CD14-positive monocyte (primary cell): ENCODE measurements around the gene FLT1. TPM values are rescaled to one million over a fixed set of nuclear protein-coding genes. Genes with fewer than 3 reads are reported as not detected.

Experiments
- DNase-seq, 3 donors: peaks; one replicate each; pipeline ENCODE4 v3.0.0-alpha.2; 2011 to 2022
- H2AFZ ChIP-seq: 2 replicates; pipeline ENCODE4 v1.6.0; 2012; ENCODE audit warnings: mild to moderate bottlenecking, low read depth, low read length, inconsistent platforms; ENCODE audit not compliant: insufficient read depth, poor library complexity, severe bottlenecking
- H3K27ac ChIP-seq, 2 donors: 1 replicate in 1 of 2; 2 replicates in 1 of 2; pipeline ENCODE4 v1.5.1; 2012 to 2013; ENCODE audit warnings: low read length in 2 of 2, control low read depth in 1 of 2, inconsistent platforms in 1 of 2, low read depth in 1 of 2, mild to moderate bottlenecking in 1 of 2
- H3K27me3 ChIP-seq, 2 donors: one replicate each; pipeline versions ENCODE4 v1.6.0 to v1.6.1; 2011 to 2013; ENCODE audit warnings: low read length in 2 of 2; ENCODE audit not compliant: control insufficient read depth in 2 of 2, insufficient read depth in 2 of 2
- H3K36me3 ChIP-seq, 2 donors: replicated peaks in 1 of 2; 1 replicate in 1 of 2; 2 replicates in 1 of 2; pipeline versions ENCODE4 v1.5.1 to v1.6.1; 2012 to 2013; ENCODE audit warnings: low read length in 2 of 2, control low read depth in 1 of 2, inconsistent platforms in 1 of 2, mild to moderate bottlenecking in 1 of 2; ENCODE audit not compliant: insufficient read depth in 2 of 2, control insufficient read depth in 1 of 2
- H3K4me1 ChIP-seq, 2 donors: 1 replicate in 1 of 2; 2 replicates in 1 of 2; pipeline versions ENCODE4 v1.5.1 to v1.6.1; 2012 to 2013; ENCODE audit warnings: low read length in 2 of 2, control low read depth in 1 of 2, inconsistent platforms in 1 of 2, mild to moderate bottlenecking in 1 of 2, moderate library complexity in 1 of 2; ENCODE audit not compliant: insufficient read depth in 2 of 2, control insufficient read depth in 1 of 2
- H3K4me2 ChIP-seq: replicated peaks from 2 replicates; pipeline ENCODE3; 2012; ENCODE audit warnings: low read length, moderate library complexity, mild to moderate bottlenecking; ENCODE audit not compliant: poor library complexity, severe bottlenecking; ENCODE audit errors: extremely low read depth
- H3K4me3 ChIP-seq, 3 experiments: fragments of 200-600 bp in 1 of 3; sonication (generic) in 1 of 3; replicated peaks in 1 of 3; 1 replicate in 2 of 3; 2 replicates in 1 of 3; pipeline ENCODE4 v1.5.1; 2011 to 2013; ENCODE audit warnings: low read length in 3 of 3, mild to moderate bottlenecking in 3 of 3, control low read depth in 2 of 3, low read depth in 2 of 3, inconsistent platforms in 1 of 3, moderate library complexity in 1 of 3
- H3K79me2 ChIP-seq: 2 replicates; pipeline ENCODE4 v1.6.0; 2012; ENCODE audit warnings: mild to moderate bottlenecking, control low read depth, inconsistent platforms, low read length, moderate library complexity; ENCODE audit not compliant: insufficient read depth
- H3K9ac ChIP-seq: 2 replicates; pipeline ENCODE4 v1.6.0; 2017; ENCODE audit warnings: low read length, mild to moderate bottlenecking; ENCODE audit not compliant: insufficient read depth, poor library complexity, severe bottlenecking
- H3K9me3 ChIP-seq, 2 donors: replicated peaks in 1 of 2; 1 replicate in 1 of 2; 2 replicates in 1 of 2; pipeline versions ENCODE4 v1.5.1 to v1.6.1; 2012 to 2013; ENCODE audit warnings: low read length in 2 of 2, control low read depth in 1 of 2; ENCODE audit not compliant: control insufficient read depth in 1 of 2, insufficient read depth in 1 of 2
- H4K20me1 ChIP-seq: 2 replicates; pipeline ENCODE4 v1.6.0; 2012; ENCODE audit warnings: mild to moderate bottlenecking, low read length, control low read depth, moderate library complexity; ENCODE audit not compliant: insufficient read depth
- H3K27ac Mint-ChIP-seq, 7 donors: one replicate each; pipeline ENCODE4 v1.8.0; 2020; ENCODE audit warnings: mild to moderate bottlenecking in 7 of 7, mixed read lengths in 7 of 7, moderate library complexity in 6 of 7, inconsistent platforms in 2 of 7
- H3K27me3 Mint-ChIP-seq, 3 donors: one replicate each; pipeline ENCODE4 v1.8.0; 2021 to 2022; ENCODE audit warnings: low read depth in 3 of 3, mild to moderate bottlenecking in 3 of 3, mixed read lengths in 3 of 3, moderate library complexity in 3 of 3, inconsistent platforms in 1 of 3
- H3K36me3 Mint-ChIP-seq, 2 donors: one replicate each; pipeline ENCODE4 v1.8.0; 2020; ENCODE audit warnings: mixed read lengths in 2 of 2, inconsistent platforms in 1 of 2, mild to moderate bottlenecking in 1 of 2
- H3K4me1 Mint-ChIP-seq: one replicate; pipeline ENCODE4 v1.8.0; 2020; ENCODE audit warnings: mild to moderate bottlenecking, mixed read lengths
- H3K4me3 Mint-ChIP-seq, 2 donors: one replicate each; pipeline ENCODE4 v1.8.0; 2020; ENCODE audit warnings: mild to moderate bottlenecking in 2 of 2, mixed read lengths in 2 of 2, moderate library complexity in 1 of 2
- H3K9me3 Mint-ChIP-seq, 7 donors: one replicate each; pipeline ENCODE4 v1.8.0; 2020 to 2022; ENCODE audit warnings: mixed read lengths in 7 of 7, mild to moderate bottlenecking in 6 of 7, moderate library complexity in 6 of 7, inconsistent platforms in 2 of 7
- WGBS: methylation state at CpG from one replicate; pipeline ENCODE4 v1.1.5; 2013; ENCODE audit warnings: missing lambda C conversion rate; ENCODE audit not compliant: insufficient coverage; 5-methylcytosine and 5-hydroxymethylcytosine counted together
- intact Hi-C, 2 donors: fragments of 100-400 bp; cut with micrococcal nuclease; formaldehyde crosslinking; loops; one replicate each; pipeline versions ENCODE4 v1.15.0 to v1.15.1; 2023
- polyA plus RNA-seq, 3 donors: library from polyadenylated mRNA; depleted of rRNA in 1 of 3; unstranded in 2 of 3; stranded (reverse) in 1 of 3; fragments of 300-500 nt in 2 of 3; fragments of >200 nt in 1 of 3; fragmentation: Illumina TruSeq in 2 of 3; gene quantifications; 1 replicate in 2 of 3; 2 replicates in 1 of 3; pipeline ENCODE4 v1.2.3, GENCODE V29; 2012 to 2021
- TF ChIP-seq, protein P1 (sequence below): fragments of 200-600 bp; IDR thresholded peaks from one replicate; pipeline ENCODE4 v1.8.0; 2022; ENCODE audit warnings: antibody characterized with exemption, mild to moderate bottlenecking

Gene FLT1
- polyA plus RNA-seq, 3 donors = 0.28 TPM; not detected in 2

DNA sequence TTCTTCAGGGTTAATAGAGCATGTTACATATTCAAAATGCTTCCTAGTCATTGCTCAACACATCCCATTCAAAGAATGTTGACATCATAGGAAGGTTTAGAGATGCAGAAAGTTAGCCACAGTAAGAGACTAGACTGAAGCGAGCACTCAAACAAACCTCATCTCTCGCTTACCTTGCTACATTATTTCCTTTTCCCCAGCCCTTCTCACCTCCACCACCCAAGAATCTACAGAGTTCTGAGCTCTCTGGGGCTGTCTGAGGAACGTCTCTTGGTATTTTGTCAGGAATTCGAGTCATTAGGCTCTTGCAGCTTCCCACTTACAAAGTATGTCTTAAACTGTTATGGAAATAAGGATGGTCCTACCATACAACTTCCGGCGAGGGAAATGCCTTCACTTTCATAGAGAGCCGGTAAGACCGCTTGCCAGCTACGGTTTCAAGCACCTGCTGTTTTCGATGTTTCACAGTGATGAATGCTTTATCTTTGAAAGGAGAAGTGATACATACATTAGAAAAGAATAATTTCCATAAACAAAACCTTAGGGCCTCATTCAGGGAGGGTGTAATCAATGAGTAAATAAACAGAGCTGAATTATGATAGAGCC lies 65.1 kb downstream of the FLT1 start:
- peak overlapping the region in 2 of 7 donors; percentile 25 to 42 for H3K27ac Mint-ChIP-seq
- Histone ChIP-seq H3K27ac (no peak overlapping the region), H4K20me1 (no peaks in the 10 kb centered on the region), H3K4me3 (no peak overlapping the region), H3K4me2 (no peak overlapping the region), H3K79me2 (no peaks in the 10 kb centered on the region), H2AFZ (no peak overlapping the region), H3K9ac (no peak overlapping the region), H3K27me3 (peaks cover 9 to 13% of the 10 kb centered on the region in 2 donors), H3K9me3 (no peaks in the 10 kb centered on the region), H3K4me1 (peaks cover 7 to 17% of the 10 kb centered on the region in 2 donors), H3K36me3 (no peaks in the 10 kb centered on the region)
- no peaks in the 10 kb centered on the region for H3K36me3 Mint-ChIP-seq
- DNase-seq = peak in 2 of 3 donors; percentile 16 to 32
- peak overlapping the region in 1 of 2 donors; percentile 50 for H3K4me3 Mint-ChIP-seq
- TF ChIP-seq, protein P1, sequence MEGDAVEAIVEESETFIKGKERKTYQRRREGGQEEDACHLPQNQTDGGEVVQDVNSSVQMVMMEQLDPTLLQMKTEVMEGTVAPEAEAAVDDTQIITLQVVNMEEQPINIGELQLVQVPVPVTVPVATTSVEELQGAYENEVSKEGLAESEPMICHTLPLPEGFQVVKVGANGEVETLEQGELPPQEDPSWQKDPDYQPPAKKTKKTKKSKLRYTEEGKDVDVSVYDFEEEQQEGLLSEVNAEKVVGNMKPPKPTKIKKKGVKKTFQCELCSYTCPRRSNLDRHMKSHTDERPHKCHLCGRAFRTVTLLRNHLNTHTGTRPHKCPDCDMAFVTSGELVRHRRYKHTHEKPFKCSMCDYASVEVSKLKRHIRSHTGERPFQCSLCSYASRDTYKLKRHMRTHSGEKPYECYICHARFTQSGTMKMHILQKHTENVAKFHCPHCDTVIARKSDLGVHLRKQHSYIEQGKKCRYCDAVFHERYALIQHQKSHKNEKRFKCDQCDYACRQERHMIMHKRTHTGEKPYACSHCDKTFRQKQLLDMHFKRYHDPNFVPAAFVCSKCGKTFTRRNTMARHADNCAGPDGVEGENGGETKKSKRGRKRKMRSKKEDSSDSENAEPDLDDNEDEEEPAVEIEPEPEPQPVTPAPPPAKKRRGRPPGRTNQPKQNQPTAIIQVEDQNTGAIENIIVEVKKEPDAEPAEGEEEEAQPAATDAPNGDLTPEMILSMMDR = no peak
- intact Hi-C loops = no loop called here
- H3K9me3 Mint-ChIP-seq = peaks cover 0 to 2% (median 0%) of the 10 kb centered on the region in 7 donors
- no CpG with 5 or more reads among the region's 10 CpGs for WGBS
- peaks cover 5 to 12% (median 11%) of the 10 kb centered on the region in 3 donors for H3K27me3 Mint-ChIP-seq
- H3K4me1 Mint-ChIP-seq = peaks cover 15% of the 10 kb centered on the region

GRCh38 chr13:28429096-28429495 lies 65.8 kb downstream of the FLT1 start:
- no peak for DNase-seq
- TF ChIP-seq, protein P1 = no peak
- Histone ChIP-seq H2AFZ (no peak overlapping the region), H3K4me1 (peaks cover 7 to 17% of the 10 kb centered on the region in 2 donors), H4K20me1 (no peaks in the 10 kb centered on the region), H3K27ac (no peak overlapping the region), H3K9ac (no peak overlapping the region), H3K9me3 (no peaks in the 10 kb centered on the region), H3K4me3 (no peak overlapping the region), H3K27me3 (peaks cover 9 to 13% of the 10 kb centered on the region in 2 donors), H3K79me2 (no peaks in the 10 kb centered on the region), H3K36me3 (no peaks in the 10 kb centered on the region), H3K4me2 (no peak overlapping the region)
- intact Hi-C loops = no loop called here
- no peaks in the 10 kb centered on the region for H3K36me3 Mint-ChIP-seq
- H3K4me3 Mint-ChIP-seq = no peak overlapping the region
- H3K27ac Mint-ChIP-seq = no peak overlapping the region
- no CpG with 5 or more reads among the region's 2 CpGs for WGBS
- H3K9me3 Mint-ChIP-seq = peaks cover 0 to 2% (median 0%) of the 10 kb centered on the region in 7 donors
- H3K27me3 Mint-ChIP-seq = peaks cover 3 to 8% (median 8%) of the 10 kb centered on the region in 3 donors
- H3K4me1 Mint-ChIP-seq = peaks cover 15% of the 10 kb centered on the region
